ENCODE data around the gene UNC13D. TPM values are rescaled to one million over a fixed set of nuclear protein-coding genes. Genes with fewer than 3 reads are reported as not detected.

Gene UNC13D
- 4.5 to 5.2 TPM (median 5.0 TPM) in 5 replicates for total RNA-seq (2022; extraction: Qiagen RNA extraction)

DNA sequence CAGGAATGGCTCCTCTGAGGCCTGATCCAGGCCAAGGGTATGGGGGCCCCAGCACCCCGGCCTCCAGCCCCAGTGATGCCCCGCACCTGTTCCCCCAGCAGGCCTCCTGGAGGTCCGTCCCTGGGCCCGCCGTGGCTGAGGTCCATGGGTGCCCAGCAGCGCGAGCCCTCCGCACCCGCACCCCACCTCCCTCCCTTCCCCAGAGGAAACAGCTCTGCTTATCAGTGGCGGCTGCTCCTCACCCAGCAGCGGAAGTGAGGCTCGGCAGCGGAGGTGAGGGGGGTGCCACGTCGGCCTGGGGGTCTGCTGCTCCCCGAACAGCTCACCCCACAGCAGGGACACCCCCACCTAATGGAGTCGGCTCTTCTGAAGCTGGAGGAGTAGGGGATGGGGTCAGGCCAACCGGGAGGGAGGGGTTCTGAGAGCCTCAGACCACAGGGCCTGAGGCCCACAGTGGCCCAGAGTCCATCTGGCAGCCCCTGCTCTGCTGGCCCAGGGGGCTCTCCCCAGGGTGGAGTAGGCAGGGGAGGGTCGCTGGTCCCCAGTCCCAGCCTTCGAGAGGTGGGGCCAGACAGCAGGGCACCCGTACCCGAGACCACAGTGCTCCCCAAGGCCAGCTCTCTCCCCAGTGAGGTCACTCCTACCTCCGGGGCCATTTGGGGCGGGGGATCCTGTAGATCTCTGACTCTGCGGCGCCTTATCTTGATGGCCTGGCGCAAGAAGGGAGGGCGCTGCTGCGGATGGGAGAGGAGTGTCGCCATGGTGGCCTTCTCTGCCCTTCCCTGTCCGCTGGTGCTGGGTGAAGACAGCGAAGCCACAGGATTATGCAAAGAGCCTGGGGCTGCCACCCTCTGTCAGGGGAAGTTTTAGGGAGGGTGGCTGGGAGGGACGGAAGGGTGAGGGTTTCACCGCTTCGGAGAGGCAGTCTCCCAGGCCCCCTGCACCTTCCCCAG is at the start of gene UNC13D:
Gene UNC13D (minus strand): TSS at position 828 of the 953 bp plus-strand sequence. CDS start 67 bp downstream, at position 761.

DNA sequence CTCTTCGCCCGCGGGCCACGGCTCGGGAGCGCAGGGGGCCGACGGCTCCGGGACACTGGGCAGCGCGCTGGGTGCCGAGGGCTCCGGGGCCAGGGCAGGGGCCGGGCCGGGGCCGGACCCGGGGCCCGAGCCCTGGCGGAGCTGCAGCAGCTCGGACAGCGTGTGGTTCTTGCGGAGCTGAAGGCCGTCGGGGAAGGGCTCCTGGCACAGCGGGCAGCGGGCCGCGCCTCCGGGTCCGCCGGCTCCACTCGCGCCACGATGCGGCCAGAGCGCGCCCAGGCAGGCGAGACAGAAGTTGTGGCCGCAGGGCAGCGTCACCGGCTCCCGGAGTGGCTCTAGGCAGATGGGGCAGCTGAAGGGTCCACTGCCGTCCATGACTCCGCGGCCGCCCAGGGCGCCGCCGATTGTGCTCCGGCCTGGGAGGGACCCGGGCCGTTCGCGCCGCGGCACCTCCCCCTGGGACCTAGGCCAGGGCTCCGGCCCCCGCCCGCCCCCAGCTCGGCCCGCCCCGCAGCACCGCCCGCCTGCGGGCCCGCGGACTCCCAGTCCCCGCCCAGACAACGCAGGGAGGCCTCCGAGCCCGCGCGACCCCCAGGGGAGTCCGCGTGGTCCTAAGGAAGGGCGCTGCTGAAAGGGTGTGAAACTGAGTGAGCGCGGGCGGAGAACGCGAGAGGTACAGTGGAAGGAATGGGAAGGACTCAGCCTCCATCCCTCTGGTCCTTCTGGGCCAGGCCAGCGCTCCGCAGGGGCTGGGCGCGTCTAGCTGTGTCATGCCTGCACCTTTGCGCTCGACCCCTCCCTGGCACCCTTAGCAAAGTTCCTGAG is 34.2 kb upstream of the UNC13D start, which contains the start of gene TRIM47:
Gene TRIM47 (minus strand): TSS at position 408 of the 825 bp plus-strand sequence. CDS start 33 bp downstream, at position 375.

DNA sequence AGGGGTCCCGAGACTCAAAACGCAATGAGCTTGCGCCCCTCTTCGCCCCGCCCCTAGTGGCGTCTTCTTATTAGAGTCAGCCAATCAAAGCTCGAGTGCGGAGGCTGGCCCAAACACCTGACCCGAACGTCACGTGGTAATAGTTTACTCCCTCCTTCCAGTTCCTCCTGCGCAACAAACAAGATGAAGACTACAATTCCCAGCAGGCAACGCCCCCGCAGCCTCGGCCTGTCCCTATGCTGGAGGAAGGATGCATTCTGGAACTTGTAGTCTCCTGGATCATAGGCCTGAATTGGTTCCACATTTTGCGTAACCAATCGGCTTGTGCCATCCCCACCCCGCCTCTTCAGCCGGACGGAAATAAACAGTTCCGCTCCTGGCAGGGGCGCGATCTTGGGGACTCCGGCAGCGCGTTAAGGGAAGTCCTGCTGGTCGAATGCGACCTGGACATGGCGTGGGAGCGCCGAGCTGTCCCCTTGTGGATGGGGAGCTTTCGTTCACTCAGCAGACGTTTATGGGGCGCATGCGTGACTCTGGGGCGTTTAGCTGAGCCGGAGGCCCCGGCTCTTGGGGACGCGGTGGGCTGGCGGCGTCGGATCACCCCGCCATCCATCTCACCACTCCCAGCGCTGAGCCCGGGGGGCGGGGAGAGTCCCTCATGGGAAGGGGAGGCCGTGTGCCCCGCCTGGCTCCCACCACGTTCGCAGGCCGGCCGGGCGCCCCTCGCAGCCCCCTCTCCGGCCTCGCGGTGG is 11.3 kb upstream of the UNC13D start, which contains the start of gene WBP2:
Gene WBP2 (minus strand): TSS at position 26 of the 752 bp plus-strand sequence. CDS start 38 bp downstream, outside the sequence.

DNA sequence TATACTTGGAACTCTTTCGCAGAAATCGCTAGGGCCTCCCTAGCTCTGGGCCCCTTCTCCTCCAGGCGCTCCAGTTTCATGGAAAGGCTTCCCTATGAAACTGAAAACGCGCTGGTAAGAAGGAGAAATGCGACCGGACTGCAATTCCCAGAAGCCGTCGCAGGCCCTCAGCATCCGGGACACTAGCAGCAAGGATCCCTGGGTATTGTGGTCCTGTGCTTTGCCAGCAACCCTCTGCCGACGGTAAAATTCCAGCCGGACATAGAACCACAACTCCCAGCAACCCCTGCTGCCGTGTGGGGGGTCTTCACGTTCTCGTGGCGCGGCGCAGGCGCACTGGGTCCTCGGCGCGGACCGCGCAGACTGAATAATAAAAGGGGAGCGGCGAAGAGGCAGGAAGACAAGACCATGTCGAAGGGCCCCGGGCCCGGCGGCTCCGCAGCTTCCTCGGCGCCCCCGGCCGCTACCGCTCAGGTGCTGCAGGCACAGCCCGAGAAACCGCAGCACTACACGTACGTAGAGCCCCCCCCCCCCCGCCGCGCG is 59.7 kb downstream of the UNC13D start, which contains the start of gene UNK:
Gene UNK (plus strand): TSS at position 334 of the 543 bp plus-strand sequence. CDS start 75 bp downstream, at position 409.

Other genes starting within 250 kb of the UNC13D start
- gene SMIM5, start 211.0 kb downstream of the UNC13D start, total RNA-seq (2022; extraction: Qiagen RNA extraction), result 0.31 to 0.72 TPM (median 0.70 TPM) in 5 replicates
- 20.9 to 29.0 TPM (median 28.2 TPM) in 5 replicates for gene RECQL5, start 177.2 kb downstream of the UNC13D start, total RNA-seq (2022; extraction: Qiagen RNA extraction)
- 103 to 122 TPM (median 105 TPM) in 5 replicates for gene SAP30BP, start 177.1 kb downstream of the UNC13D start, total RNA-seq (2022; extraction: Qiagen RNA extraction)
- 48.5 to 68.4 TPM (median 60.7 TPM) in 5 replicates for gene ITGB4, start 122.9 kb downstream of the UNC13D start, total RNA-seq (2022; extraction: Qiagen RNA extraction)
- gene GALK1, start 79.2 kb downstream of the UNC13D start, total RNA-seq (2022; extraction: Qiagen RNA extraction), result 46.3 to 80.1 TPM (median 72.6 TPM) in 5 replicates
- 25.1 to 31.3 TPM (median 29.8 TPM) in 5 replicates for gene UNK, start 59.6 kb downstream of the UNC13D start, total RNA-seq (2022; extraction: Qiagen RNA extraction)
- 90.8 to 108 TPM (median 95.9 TPM) in 5 replicates for gene WBP2, start 10.9 kb upstream of the UNC13D start, total RNA-seq (2022; extraction: Qiagen RNA extraction)
- gene TRIM47, start 34.2 kb upstream of the UNC13D start, total RNA-seq (2022; extraction: Qiagen RNA extraction), result 104 to 187 TPM (median 156 TPM) in 5 replicates
- gene TRIM65, start 52.5 kb upstream of the UNC13D start, total RNA-seq (2022; extraction: Qiagen RNA extraction), result 28.5 to 44.5 TPM (median 38.4 TPM) in 5 replicates
- gene MRPL38, start 60.5 kb upstream of the UNC13D start, total RNA-seq (2022; extraction: Qiagen RNA extraction), result 89.3 to 135 TPM (median 123 TPM) in 5 replicates
- 5.3 to 10.9 TPM (median 9.6 TPM) in 5 replicates for gene FBF1, start 96.6 kb upstream of the UNC13D start, total RNA-seq (2022; extraction: Qiagen RNA extraction)
- 13.5 to 18.0 TPM (median 15.8 TPM) in 5 replicates for gene ACOX1, start 134.8 kb upstream of the UNC13D start, total RNA-seq (2022; extraction: Qiagen RNA extraction)
- 20.9 to 27.4 TPM (median 26.0 TPM) in 5 replicates for gene TEN1, start 134.8 kb upstream of the UNC13D start, total RNA-seq (2022; extraction: Qiagen RNA extraction)
- 3.0 to 5.5 TPM (median 5.4 TPM) in 5 replicates for gene CDK3, start 156.5 kb upstream of the UNC13D start, total RNA-seq (2022; extraction: Qiagen RNA extraction)
- gene EVPL, start 182.9 kb upstream of the UNC13D start, total RNA-seq (2022; extraction: Qiagen RNA extraction), result 12.0 to 19.5 TPM (median 18.2 TPM) in 5 replicates
- gene SRP68, start 228.1 kb upstream of the UNC13D start, total RNA-seq (2022; extraction: Qiagen RNA extraction), result 80.7 to 88.7 TPM (median 82.3 TPM) in 5 replicates
- 0.53 to 2.2 TPM (median 1.5 TPM) in 5 replicates for gene GALR2, start 230.4 kb upstream of the UNC13D start, total RNA-seq (2022; extraction: Qiagen RNA extraction)
- gene ZACN, start 234.8 kb upstream of the UNC13D start, total RNA-seq (2022; extraction: Qiagen RNA extraction), result 0.16 to 0.35 TPM (median 0.29 TPM) in 5 replicates